Mesenteric fat pad (tissue), 1 donor: ENCODE results near the gene TMCO1. TPM values are rescaled to one million over a fixed set of nuclear protein-coding genes. Genes with fewer than 3 reads are reported as not detected.
"Not testable (repeated sequence)": the region's sequence is repeated elsewhere in the genome, so short reads cannot be mapped to it uniquely, and the experiment has no call there.

ENCODE experiments used
- DNase-seq: peaks from one replicate; pipeline ENCODE4 v3.0.0-alpha.2; 2020; ENCODE audit warnings: low spot score
- total RNA-seq: library from RNA; stranded (reverse); fragmentation: NEBNext Ultra II Directional; extraction: Animal tissue kit (Norgen Biotek cat#: 25700); gene quantifications from one replicate; pipeline ENCODE4 v1.2.1, GENCODE V29; 2021
- donor health status: DM: yes; HTN: yes; CAD: no.

The TMCO1 gene
- total RNA-seq, 1 donor from 2014 or later = 78.2 TPM

DNA sequence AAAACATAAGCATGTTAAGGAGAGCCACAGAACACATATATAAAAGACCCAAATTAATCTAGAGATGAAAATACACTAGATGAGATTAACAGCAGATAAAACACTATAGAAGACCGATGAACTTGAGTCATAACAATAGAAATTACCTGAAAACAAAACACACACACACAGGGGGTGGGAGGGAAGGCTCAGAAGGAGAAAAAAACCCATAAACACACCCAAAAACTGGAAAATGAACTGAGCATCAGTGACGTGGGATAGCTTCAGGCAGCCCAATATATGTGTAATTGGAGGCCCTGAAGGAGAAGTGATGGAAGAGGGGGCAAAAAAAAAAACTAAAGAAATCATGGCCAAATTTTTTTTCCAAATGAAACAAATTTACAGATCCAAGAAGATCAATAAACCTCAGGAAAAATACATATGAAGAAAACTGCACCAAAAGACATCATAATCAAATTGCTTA lies 81.7 kb downstream of the TMCO1 start:
- no peak for DNase-seq

DNA sequence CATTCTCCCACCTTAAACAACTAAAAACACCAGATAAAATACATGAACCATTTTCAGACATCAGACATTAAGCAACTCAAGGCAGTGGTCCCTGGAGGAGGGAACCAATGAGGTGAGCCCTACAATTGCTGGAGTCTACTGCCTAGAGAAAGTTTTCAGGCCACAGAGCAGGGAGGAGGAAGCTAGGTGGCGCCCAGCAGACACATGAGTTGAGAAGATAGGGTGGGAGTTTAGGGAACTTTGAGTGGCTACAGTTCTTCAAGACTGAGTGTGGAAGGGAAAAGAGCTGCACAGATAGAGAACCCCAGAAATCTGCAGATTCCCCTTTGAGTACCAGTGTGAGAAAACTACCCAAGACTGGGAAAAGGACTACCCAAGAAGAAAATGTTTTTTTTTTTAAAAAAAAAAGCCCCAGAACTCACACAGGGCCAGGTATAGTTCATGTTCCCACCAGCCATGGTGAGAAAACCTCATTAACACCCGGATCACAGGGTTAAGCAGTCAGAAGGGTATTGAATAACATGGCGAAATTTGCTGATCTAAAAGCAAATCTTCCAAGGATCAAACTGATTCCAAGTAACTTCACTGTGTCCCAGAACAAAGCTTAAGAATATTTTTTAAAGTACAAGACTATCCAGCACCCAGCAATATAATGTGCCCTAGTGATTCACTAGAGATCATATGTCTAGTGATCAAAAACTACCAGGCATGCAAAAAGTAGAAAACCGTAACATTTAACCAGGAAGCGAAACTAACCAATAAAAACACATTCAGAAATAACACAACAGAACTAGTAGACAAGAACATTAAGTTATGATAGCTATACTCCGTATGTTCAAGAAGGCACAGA lies 82.3 kb downstream of the TMCO1 start:
- DNase-seq = no peak

DNA sequence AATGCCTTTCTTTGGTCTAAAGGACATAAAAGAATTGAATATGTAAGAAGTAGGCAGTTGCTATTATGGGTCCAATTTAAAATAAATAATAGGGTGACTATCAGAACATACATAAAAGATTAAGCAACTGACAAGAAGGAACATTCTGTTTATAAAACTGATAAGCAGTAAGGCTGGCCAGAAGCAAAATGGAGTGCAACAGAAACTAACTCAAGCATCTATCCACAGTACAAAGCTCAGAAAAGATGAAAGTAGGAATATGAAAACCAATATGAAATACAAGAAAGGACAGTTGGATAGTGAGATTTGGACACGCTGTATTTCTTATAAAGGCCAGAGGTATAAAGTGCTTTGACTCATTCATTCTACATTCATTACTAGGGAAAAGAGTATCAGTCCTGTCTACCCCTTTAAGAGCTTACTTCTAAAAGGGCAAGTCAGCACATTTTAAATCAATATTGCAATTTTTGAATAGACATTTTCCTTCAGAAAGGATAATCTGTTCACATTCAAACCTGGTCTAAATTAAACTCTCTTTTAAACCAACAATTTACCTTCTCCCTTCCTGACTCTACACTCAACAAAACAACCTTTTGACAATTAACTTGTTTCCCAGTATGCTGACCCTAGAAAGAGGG lies 84.7 kb downstream of the TMCO1 start:
- DNase-seq = no peak

DNA sequence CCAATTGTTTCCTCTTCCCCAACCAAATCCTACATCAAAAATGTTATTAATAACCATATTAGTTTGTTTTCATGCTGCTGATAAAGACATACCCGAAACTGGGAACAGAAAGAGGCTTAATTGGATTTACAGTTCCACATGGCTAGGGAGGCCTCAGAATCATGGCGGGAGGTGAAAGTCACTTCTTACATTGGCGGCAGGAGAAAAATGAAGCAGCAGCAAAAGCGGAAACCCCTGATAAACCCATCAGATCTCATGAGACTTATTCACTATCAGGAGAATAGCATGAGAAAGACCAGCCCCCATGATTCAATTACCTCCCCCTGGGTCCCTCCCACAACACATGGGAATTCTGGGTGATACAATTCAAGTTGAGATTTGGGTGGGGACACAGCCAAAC lies 87.9 kb downstream of the TMCO1 start:
- DNase-seq = not testable (repeated sequence)

DNA sequence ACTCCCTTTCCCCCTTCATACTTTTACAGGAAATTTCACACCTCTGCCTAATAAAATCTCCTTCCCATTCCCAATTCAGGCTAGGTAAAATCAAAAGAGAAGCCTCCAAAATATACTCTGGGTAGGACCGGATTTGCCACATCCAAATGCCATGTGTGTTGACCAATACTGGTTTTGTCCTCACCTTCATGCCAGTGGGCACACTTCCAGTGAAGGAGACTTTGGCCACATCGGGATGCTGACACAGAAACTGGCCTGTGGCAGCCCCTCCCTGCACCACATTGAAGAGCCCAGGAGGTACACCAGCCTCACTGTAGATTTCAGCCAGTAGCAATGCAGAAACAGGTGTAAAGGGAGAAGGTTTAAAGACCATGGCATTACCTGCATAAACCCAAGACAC lies 88.4 kb downstream of the TMCO1 start:
- DNase-seq = no peak

DNA sequence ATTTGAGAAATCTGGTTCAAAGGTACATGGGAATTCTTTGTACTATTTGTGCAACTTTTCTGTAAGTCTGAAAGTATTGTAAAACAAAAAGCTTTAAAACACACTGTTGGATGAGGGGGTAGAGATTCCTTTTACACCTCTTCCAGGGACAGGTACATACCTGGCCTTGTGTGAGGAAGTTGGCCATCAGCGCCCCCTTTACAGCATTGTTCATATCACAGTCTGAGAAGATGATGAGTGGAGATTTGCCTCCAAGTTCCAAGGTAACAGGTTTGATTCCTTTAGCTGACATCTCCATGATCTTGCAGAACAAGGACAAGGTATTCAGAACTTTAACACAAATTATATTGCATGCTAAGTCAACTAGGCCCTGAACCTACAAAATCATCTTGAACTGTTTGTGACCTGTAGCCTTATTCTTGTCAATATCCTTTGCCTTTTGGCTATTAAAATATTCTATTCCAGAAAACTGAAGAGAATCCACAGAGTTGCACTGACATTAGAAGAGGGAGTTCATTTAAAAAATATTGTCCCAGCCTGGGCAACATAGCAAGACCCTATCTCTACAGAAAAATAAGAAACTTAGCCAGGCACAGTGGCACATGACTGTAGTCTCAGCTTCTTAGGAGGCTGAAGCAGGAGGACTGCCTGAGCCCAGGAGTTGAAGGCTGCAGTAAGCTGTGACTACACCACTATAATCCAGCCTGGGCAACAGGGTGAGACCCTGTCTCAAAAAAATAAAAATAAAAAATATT lies 89.2 kb downstream of the TMCO1 start:
- DNase-seq = no peak

DNA sequence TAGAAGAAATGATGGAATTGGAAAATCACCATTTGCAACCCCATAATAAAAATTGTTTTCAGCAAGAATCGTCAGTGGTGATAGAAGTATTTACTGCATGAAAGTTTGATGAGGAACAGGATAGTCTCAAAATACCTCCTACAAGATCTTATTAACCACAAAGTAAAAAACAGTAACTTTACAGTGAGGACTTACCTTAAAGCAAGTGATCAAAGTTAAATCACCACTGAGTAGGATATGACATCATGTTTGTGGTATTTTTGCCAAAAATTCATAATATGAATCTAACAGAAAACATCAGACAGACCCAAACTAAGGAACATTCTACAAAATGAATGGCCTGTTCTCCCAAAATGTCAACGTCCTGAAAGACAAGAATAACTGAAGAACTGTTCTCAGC lies 90.2 kb downstream of the TMCO1 start:
- no peak for DNase-seq

Other genes with a start within 250 kb of the TMCO1 start
- not detected for gene LRRC52, start 224.9 kb downstream of the TMCO1 start, total RNA-seq
- 418 TPM for gene MGST3, start 137.6 kb downstream of the TMCO1 start, total RNA-seq
- 119 TPM for gene ALDH9A1, start 70.3 kb downstream of the TMCO1 start, total RNA-seq
- gene UCK2, start 58.7 kb upstream of the TMCO1 start, total RNA-seq = 25.6 TPM